GM12873 (cell line): ENCODE results near the gene ANKRD44.

Source experiments
- TF ChIP-seq, protein P1 (sequence below): IDR thresholded peaks from 2 replicates; pipeline ENCODE4 v1.5.1; 2012; ENCODE audit warnings: low read depth, mild to moderate bottlenecking, moderate library complexity, low read length, control low read depth; ENCODE audit not compliant: insufficient read depth; ENCODE audit errors: missing control alignments

ANKRD44 gene

DNA sequence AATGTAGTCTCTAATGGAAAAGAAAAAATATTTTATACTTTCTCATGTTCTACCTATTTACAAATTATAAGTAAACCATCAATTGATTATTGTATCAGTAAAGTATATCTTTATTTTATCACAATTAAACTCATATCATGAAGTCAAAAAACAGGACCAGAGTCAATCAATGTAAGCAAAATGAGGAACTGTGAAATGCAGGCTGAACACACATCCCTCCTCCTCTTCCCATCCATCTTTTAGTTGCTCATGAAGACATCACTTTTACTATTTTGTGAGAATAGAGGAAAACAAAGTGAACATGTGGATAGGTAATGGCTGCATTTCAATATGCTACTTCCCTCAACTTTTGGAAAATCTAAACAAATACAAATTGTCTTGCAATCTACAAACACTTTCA, 195.3 kb downstream of the ANKRD44 start:
- TF ChIP-seq, protein P1, sequence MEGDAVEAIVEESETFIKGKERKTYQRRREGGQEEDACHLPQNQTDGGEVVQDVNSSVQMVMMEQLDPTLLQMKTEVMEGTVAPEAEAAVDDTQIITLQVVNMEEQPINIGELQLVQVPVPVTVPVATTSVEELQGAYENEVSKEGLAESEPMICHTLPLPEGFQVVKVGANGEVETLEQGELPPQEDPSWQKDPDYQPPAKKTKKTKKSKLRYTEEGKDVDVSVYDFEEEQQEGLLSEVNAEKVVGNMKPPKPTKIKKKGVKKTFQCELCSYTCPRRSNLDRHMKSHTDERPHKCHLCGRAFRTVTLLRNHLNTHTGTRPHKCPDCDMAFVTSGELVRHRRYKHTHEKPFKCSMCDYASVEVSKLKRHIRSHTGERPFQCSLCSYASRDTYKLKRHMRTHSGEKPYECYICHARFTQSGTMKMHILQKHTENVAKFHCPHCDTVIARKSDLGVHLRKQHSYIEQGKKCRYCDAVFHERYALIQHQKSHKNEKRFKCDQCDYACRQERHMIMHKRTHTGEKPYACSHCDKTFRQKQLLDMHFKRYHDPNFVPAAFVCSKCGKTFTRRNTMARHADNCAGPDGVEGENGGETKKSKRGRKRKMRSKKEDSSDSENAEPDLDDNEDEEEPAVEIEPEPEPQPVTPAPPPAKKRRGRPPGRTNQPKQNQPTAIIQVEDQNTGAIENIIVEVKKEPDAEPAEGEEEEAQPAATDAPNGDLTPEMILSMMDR: no peak

- TF ChIP-seq, protein P1: peak; percentile 51
Observed at GRCh38 chr2:197113275-197113711, 197.3 kb downstream of the ANKRD44 start.

- TF ChIP-seq, protein P1: no peak
Observed at GRCh38 chr2:197109326-197109725, 201.3 kb downstream of the ANKRD44 start.

GRCh38 chr2:197108758-197109157, 201.8 kb downstream of the ANKRD44 start:
- TF ChIP-seq, protein P1: no peak

DNA sequence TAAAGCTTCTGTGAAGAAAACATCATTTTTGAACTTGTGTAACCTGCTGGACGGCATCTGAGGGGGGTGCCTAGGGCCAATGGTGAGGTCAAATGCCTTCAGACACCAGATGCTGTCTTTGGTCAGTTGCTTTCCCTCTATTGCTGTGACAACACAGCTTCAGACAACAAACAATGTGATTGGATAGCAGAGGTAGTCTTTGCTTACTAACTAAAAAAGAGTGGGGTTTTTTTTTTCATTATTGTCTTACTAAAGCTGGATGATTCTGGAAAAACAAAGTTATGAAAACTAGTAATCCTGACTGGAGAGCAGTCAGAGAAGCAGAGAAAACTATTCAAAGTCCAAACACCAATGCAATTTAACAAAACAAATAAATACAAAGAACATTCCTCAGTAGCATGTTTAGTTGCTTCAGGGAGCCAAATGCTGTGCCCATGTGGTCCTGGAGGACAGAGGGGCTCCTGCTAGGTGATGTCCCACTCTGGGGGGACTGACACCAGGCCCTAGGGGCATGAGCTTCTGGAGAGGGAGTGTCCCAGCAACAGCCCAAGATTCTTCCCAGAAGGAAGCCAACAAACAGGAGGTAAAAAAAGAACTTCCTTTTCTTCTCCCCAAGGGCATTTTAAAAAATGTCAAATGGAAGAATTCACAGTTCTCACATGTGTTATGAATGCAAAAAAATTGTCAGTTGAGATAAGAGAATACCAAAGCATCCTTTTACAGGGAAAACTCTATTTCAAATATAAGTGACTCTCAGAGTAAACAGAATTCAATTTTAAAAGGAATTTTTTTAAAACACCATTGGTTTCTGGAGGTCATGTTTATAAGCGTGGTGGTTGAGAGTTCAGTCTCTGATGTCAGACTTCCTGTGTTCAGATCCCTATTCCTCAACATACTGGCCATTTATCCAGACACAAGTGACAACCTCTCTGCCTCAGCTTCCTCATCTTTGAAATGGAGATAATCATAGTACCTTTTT, 203.0 kb downstream of the ANKRD44 start:
- TF ChIP-seq, protein P1: no peak

- TF ChIP-seq, protein P1: no peak
Observed at GRCh38 chr2:197103363-197103762, 207.2 kb downstream of the ANKRD44 start.

GRCh38 chr2:197102231-197102630, 208.3 kb downstream of the ANKRD44 start:
- TF ChIP-seq, protein P1: no peak
